Endothelial cell of umbilical vein (primary cell): ENCODE measurements around the gene ST3GAL5.

Experiments
- CTCF ChIP-seq, 2 donors: IDR thresholded peaks; 1 replicate in 1 of 2; 2 replicates in 1 of 2; pipeline ENCODE4 v1.5.1; 2011; ENCODE audit warnings: low read length in 2 of 2, mild to moderate bottlenecking in 2 of 2, moderate library complexity in 2 of 2, control low read depth in 1 of 2, inconsistent platforms in 1 of 2, low read depth in 1 of 2; ENCODE audit not compliant: insufficient read depth in 1 of 2; ENCODE audit errors: extremely low read depth in 1 of 2
- MAX ChIP-seq: IDR thresholded peaks from 2 replicates; pipeline ENCODE4 v1.6.1; 2011; ENCODE audit not compliant: insufficient read depth, insufficient read length
- POLR2A ChIP-seq: IDR thresholded peaks from 2 replicates; pipeline ENCODE4 v1.6.1; 2012; ENCODE audit warnings: low read depth, mild to moderate bottlenecking, control low read depth, low read length
- POLR2AphosphoS5 ChIP-seq: IDR thresholded peaks from 2 replicates; pipeline ENCODE4 v1.6.1; 2012; ENCODE audit warnings: low read depth, mild to moderate bottlenecking, control low read depth, low read length, moderate library complexity; ENCODE audit not compliant: insufficient read depth

GRCh38 chr2:85907671-85908157, 18.9 kb upstream of the ST3GAL5 start:
- TF ChIP-seq MAX: no peak
- TF ChIP-seq POLR2A: no peak
- no peak for TF ChIP-seq CTCF (IDR thresholded peaks at IDR 0.05; ENCODE audit: extremely low read depth in 1 of 2, insufficient read depth in 1 of 2, low read depth in 1 of 2, low read length in 2 of 2)
- TF ChIP-seq POLR2AphosphoS5: no peak
